NCI-H1048 (cell line): Measurements from ENCODE around the gene FGF14.

Experiments used
- DNase-seq: peaks from one replicate; lab custom pipeline; 2025; lab: John Stamatoyannopoulos, UW

FGF14 gene

GRCh38 chr13:102401766-102402165, at the start of gene FGF14:
Gene FGF14, minus strand, starts transcription at chr13:102402048.
- DNase-seq = no peak

- no peak for DNase-seq
Measured at GRCh38 chr13:102443249-102443648, 41.4 kb upstream of the FGF14 start.

DNA sequence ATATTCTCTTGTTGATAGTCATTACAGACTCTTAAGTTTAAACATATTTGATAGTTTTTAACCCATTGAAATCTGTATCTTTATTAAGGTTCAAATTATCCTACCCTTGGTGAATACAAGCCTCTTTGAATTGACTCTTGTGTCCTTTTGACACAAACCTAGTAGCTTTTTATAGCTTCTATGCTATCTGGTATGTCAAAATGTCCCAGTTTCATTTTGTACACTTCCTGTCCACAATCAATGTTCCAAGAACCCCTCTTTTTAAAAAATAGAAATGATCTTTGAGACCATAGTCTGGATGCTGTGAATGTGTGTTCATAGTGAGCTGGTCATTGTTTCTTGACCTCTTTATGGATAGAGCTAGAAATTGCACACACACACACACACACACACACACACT, 39.2 kb upstream of the FGF14 start:
- no peak for DNase-seq

DNA sequence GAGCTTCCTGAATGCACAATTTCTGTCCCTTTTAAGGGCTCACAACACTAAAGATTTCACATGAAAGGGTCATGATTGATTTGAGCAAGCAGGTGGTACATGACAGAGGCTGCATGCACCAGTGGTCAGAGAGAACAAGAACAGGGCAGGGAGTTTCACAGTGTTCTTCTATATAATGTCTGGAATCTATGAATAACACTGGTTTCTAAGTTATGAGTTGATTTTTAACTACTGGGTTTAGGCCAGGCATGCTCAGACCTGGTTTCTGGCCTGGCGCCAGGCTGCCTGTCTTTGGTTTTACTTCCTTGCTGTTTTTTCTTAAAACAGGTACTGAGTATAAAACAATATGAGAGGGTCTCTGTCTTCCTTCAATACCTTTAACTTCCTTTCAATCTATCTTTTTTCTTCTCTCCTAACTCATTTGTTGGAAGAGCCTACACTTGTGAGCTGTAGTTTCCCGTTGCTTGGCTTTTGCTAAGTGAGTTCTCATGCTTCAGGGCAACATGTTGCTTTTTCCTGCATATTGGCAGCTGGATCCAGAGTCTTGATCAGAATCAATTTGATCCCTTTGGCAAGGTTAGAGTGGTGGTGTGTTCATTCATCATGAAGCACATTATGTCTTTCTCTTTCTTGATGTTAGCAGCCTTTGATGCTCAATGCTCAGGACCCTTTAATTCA, 38.5 kb upstream of the FGF14 start:
- DNase-seq = no peak

- no peak for DNase-seq
Measured at GRCh38 chr13:102422690-102423089, 20.8 kb upstream of the FGF14 start.

- DNase-seq = peak; percentile 12
Measured at GRCh38 chr13:102405499-102406100, 3.8 kb upstream of the FGF14 start.

DNA sequence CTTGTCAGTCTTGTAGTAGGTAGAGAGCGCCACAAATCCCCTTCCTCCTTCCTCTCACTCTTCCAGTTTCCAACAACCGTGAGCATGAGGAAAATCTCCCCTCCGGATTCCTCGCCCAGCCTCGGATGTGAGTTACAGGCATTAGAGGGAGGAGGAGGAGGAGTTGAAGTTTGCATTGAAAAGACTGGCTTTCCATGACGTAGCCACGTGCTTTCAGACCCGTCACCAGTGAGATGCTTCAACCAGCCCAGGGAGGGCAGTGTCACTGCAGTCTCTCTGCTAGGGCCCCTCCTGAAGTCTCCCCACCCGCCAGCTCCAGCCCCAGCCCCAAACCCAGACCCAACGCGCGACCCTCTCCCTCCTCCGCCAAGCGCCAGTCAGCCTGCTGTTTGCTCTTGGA, 442 bp upstream of the FGF14 start:
- DNase-seq = no peak

DNA sequence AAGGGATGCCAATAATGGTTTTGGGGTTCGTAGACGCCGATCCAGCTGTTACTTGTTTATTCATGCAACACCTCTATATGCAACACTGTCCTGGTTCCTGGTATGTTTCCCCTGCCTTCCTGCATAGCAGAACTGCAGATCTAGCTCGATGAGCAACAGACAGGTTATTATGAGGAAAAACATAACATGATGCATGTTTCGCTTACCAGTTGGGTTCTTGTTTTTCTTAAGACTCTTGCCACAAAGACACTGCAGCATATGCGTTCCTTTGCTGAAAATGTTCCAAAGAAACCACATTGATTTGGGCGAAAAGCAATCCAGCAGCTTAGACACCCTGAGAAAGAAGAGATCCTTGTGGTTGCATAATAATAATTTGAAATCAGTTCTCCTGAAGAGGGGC, 583 bp downstream of the FGF14 start:
- DNase-seq = no peak

GRCh38 chr13:102400675-102401145, 1.1 kb downstream of the FGF14 start:
- DNase-seq = no peak

DNA sequence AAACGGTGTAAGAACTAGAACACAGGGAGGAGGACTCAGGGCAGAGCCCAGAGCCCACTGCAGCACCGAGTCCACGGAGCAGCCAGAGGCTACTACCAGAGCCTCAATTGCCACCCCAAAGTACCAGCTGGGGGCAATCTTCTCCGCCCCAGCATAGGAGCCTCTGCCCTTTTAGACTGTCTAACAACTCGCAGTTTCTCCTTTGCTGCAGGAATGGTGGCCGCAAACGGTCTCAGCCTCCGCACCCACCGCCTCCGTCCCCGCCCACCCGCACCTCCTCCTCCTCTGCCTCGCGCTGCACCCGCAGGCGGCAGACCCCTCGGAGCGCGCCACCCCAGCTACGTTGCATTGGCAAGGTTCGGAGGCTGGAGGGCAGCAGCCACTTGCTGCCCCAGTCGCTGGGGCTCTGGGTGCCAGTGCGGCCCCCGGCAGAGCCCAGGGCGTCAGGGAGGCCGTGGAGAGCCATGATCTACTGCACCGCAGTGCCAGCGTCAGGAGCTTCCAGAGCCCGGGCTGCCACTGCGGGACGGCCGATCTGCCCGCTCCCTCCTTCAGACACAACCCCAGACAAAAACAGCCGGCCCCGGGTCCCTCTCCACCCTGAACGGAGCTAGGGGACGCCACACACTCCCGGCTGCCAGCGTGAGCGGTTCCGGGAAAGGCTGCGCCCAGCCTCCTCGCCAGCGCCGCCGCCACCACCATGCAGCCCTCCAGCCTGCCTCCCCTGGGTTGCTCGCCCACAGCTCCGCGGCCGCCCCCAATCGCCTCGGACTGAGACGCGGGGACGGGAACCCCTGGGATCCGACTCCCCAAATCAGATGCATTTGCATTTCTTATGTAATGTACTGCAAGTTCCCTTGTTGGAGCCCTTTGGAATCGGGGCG, 1.8 kb downstream of the FGF14 start:
- DNase-seq = no peak

DNA sequence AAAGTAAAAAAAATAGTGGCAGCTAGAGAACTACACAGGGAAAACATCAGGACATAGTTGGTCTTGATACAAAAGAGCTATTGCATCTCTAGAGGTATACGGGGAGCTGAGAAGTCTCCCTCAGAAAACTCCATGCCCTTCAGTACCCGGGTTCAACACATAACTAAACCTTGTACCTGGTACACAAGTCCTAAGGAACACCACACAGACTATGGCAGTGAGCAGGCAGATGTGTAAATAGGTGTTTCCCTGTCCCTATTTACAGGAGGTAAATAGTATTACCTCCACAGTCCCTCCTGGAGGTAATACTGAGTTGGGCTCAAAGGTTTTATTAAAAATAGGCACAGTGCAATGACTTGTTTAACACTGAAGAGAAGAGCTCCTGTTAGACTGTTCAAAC, 5.9 kb downstream of the FGF14 start:
- DNase-seq = no peak

DNA sequence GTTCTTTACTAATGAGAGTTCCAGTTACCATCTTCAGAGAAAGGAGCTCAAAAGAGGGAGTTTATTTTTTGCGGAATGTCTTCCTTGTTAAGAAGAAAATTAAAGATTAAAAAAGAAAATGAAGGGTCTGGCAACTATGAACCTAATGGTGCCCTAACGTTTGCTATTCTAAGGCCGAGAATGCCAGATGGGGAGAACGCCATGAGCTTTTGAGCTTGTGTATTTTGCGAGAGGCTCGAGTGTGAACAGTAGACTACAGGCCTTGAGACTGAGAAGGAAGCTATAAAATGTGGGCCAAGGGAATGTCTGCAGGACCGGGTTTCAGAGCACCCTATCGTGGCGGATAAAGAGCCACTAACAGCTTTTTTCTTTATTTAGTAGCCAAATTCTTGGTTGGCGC, 6.7 kb downstream of the FGF14 start:
- DNase-seq = no peak

- DNase-seq = no peak
Measured at GRCh38 chr13:102394158-102395053, 7.4 kb downstream of the FGF14 start.

GRCh38 chr13:102392481-102393209, 9.2 kb downstream of the FGF14 start:
- DNase-seq = no peak

DNA sequence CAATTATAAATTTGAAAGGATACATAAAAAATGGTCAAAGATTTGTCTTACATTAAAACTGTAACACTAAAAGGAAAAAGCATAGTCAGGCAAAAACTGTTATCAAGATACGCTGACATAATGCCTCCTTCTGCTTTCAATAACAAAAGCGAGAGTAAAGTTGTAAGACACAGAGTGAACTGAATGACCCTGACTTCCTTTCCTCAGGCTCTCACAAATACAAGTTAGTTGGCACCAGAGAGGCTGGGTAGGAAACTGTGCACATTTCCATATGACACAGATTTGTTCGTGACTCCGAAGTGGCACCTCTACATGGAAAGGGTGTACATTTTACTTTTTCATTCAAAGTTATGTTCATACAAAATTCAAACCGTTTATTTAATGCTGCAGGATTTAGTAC, 15.4 kb downstream of the FGF14 start:
- no peak for DNase-seq

- no peak for DNase-seq
Measured at GRCh38 chr13:102380012-102380411, 21.8 kb downstream of the FGF14 start.

DNA sequence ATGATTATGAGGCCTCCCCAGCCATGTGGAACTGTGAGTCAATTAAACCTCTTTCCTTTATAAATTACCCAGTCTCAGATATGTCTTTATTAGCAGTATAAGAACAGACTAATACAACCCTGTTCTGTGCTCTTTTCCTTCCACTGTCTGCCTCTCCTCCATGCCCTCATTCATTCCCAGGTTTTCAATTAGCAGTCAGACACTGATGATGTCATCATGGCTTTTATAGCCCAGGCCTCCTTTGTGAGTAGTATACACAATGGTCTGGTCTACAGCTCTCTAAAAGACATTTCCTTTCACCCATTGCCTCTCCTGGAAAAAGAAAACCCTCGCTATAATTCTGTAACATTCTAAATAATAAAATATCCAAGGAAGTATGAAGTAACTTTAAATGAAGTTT, 25.5 kb downstream of the FGF14 start:
- DNase-seq = no peak

GRCh38 chr13:102374726-102375125, 27.1 kb downstream of the FGF14 start:
- no peak for DNase-seq

DNA sequence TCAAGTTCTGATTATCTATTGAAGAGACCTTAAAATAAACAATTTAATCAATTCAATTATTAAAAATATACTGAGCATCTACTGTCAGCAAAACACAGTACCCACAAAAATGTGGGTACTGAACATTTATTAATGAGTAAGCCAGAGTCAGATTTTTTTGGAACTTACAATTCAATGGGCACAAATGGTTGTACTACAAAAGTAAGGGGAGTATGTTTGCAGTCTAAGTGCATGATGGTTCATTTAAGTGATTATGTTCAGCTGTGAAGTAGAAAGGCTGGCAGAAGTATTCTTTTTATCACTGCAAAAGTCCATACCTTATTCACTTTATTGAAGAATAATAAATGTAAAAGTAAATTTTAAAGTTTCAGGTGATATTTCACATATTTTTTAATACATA, 27.6 kb downstream of the FGF14 start:
- DNase-seq = no peak

DNA sequence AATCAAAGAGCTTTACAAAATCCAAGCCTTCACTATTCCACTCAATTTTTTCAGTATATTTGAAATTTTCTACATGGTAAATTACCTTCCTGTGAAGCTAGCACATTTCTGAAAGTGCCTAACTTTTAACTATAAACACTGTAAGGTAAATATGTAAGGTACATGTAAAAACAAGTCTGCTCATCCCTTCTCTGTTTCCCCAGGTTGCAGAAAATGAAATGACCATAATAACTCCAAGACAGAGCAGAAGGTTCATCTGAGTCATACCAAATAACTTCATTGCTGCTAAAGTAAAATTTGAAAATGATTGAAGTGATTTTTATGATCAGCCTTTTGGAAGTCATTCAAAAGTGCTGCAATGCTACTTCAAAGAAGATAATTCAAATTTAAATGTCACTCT, 28.6 kb downstream of the FGF14 start:
- DNase-seq = no peak

DNA sequence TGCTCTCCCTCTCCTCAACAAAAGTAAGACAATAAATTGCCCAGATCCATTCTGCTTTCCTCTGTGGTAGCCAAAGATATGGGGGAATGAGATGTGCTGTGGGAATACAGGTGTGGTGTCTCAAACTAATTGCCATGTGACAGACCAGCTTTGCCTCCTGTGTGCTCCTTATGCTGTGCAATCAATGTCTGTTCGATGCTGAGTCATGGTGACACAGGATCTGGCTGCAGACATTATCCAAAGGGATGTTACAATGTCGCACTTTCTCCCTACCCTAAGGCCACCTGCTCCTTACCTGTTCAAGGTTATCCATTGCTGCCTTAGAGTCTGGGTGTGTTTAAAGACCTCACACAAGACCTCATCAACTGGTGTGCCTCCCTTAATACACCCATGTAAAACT, 32.5 kb downstream of the FGF14 start:
- DNase-seq = no peak
